ENCODE results near the gene GPRC5A.
"Not testable (repeated sequence)": the region's sequence is repeated elsewhere in the genome, so short reads cannot be mapped to it uniquely, and the experiment has no call there.

The GPRC5A gene

GRCh38 chr12:12891080-12891880, at the start of gene GPRC5A:
TSS of gene GPRC5A (plus strand) at chr12:12891562. CDS start at chr12:12908250, 16,688 bp downstream.
- no peak for DNase-seq

DNA sequence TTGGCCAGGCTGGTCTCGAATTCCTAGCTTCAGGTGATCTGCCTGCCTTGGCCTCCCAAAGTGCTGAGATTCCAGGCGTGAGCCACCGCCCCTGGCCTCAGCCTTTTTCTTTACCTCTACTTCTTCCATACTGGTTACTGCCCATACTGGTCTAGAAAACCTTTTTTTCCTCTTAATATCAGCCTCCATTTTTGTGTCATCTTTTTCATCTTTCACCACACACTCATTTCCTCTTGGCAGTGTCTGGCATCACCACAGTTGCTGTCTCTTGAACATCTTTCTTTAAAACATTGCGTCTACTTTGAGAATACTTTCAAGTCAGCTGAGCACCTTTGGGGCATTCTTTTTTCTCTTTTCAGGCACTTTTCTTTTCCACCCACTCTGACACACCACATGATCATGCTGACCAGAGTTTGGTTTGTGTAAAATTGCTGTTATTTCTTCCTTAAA, 45.5 kb upstream of the GPRC5A start:
- DNase-seq: no peak

DNA sequence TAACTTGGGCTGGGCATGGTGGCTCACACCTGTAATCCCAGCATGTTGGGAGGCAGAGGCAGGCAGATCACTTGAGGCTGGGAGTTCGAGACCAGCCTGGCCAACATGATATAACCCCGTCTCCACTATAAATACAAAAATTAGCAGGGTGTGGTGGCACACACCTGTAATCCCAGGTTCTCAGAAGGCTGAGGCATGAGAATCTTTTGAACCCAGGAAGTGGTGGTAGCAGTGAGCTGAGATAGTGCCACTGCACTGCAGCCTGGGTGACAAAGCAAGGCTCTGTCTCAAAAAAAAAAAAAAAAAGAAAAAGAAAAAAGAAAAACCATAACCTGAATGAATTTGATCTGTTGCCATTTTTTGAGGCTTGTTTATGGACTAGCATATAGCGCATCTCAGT, 44.6 kb upstream of the GPRC5A start:
- not testable (repeated sequence) for DNase-seq

DNA sequence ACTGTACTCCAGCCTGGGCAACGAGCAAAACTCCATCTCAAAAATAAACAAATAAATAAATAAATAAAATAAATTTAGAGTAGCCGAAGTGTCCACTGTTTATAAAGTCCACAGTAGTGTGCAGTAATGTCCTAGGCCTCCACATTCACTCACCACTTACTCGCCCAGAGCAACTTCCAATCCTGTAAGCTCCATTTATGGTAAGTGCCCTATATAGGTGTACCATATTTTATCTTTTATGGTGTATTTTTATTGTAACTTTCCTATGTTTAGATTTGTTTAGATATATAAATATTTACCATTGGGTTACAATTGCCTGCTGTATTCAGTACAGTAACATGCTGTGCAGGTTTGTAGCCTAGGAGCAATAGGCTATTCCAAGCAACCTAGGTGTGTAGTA, 37.9 kb upstream of the GPRC5A start:
- no peak for DNase-seq

DNA sequence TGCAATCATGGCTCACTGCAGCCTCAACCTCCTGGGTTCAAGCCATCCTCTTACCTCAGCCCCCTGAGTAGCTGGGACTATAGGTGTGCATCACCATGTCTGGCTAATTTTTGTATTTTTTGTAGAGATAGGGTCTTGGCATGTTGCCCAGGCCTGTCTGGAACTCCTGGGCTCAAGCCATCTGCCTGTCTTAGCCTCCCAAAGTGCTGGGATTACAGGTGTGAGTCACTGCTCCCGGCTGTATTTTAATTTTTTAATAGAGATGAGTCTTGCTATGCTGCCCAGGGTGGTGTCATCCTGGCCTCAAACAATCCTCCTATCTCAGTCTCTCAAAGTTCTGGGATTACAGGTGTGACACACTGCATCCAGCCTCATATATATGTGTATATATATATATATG, 31.7 kb upstream of the GPRC5A start:
- DNase-seq: no peak

DNA sequence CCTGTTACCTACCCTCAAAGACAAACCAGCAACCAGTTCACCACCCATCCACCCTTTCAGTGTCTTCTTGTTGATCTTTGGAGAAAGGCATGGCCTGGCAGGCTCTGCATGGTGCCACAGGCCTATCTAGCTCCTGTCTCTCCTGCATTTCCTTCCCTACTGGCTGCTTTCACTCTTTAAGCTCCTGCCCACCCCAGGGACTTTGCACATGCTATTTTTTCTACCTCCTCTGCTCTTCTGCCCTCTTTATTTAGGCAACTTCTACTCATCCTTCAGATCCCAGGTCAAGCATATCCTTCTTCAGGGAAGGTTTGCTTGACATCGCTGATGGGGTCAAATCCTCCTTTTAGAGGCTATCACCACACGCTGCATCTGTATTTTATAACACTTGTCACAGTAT, 27.1 kb upstream of the GPRC5A start:
- no peak for DNase-seq

GRCh38 chr12:12868477-12869235, 22.7 kb upstream of the GPRC5A start:
- no peak for DNase-seq

- no peak for DNase-seq
These were observed 20.9 kb upstream of the GPRC5A start for GRCh38 chr12:12870465-12870864.

DNA sequence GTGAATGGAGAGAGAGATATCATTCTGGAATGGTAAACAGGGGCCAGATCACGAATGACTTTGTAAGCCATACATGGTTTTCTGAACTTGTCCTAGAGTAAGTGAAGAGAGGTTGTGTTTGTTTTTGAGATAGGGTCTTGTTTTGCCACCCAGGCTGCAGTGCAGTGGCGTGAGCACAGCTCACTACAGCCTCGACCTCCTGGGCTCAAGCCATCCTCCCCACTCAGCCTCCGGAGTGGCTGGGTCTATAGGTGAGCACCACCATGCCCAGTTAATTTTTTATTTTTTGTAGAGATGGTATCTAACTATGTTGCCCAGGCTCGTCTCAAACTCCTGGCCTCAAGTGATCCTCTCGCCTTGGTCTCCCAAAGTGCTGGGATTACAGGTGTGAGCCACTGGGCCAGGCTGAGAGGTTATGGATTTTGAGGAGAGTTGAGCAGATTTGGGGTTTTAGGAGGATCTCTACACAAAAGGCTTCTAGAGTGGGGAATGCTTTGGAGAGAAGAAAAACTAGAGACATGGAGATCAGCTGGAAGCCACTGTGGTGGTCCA, 19.7 kb upstream of the GPRC5A start:
- no peak for DNase-seq

- DNase-seq: no peak
These were observed 19.0 kb upstream of the GPRC5A start for GRCh38 chr12:12872139-12872933.

GRCh38 chr12:12872934-12873275, 18.5 kb upstream of the GPRC5A start:
- no peak for DNase-seq

DNA sequence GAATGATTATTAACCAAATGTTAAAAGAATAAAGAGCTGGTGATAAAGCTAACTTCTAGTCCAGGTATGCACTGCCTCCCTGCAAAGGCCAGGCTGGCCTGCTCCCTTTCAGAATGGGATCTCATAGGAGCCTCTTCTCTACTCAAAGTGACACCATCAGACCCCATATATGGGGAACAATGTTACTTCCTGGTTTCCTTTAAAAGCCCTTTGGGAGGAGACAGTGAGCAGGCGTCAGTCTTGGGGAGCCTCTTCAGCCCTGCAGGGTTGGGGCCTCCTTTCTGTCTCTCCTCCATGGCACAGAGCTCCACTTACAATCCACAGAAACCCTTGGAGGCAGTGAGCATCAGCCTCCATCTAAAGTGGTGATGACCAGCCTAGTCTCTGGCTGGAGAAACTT, 17.3 kb upstream of the GPRC5A start:
- DNase-seq: no peak

DNA sequence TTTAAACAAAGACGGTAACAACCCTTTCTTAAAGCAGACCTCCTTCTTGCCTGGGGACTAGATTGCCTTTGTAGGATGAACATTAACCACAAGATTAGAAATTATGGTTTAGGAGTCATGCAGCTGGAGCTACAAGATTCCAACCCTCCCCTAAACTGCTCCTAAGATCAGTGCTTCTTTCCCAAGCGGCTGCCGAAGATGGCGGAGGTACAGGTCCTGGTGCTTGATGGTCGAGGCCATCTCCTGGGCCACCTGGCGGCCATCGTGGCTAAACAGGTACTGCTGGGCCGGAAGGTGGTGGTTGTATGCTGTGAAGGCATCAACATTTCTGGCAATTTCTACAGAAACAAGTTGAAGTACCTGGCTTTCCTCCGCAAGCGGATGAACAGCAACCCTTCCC, 16.1 kb upstream of the GPRC5A start:
- not testable (repeated sequence) for DNase-seq

GRCh38 chr12:12877153-12877768, 14.1 kb upstream of the GPRC5A start:
- no peak for DNase-seq

GRCh38 chr12:12877781-12878455, 13.4 kb upstream of the GPRC5A start:
- no peak for DNase-seq

GRCh38 chr12:12880537-12880936, 10.8 kb upstream of the GPRC5A start:
- DNase-seq: no peak

GRCh38 chr12:12881151-12881909, 10.0 kb upstream of the GPRC5A start:
- DNase-seq: no peak

GRCh38 chr12:12882288-12882687, 9.1 kb upstream of the GPRC5A start:
- DNase-seq: no peak

DNA sequence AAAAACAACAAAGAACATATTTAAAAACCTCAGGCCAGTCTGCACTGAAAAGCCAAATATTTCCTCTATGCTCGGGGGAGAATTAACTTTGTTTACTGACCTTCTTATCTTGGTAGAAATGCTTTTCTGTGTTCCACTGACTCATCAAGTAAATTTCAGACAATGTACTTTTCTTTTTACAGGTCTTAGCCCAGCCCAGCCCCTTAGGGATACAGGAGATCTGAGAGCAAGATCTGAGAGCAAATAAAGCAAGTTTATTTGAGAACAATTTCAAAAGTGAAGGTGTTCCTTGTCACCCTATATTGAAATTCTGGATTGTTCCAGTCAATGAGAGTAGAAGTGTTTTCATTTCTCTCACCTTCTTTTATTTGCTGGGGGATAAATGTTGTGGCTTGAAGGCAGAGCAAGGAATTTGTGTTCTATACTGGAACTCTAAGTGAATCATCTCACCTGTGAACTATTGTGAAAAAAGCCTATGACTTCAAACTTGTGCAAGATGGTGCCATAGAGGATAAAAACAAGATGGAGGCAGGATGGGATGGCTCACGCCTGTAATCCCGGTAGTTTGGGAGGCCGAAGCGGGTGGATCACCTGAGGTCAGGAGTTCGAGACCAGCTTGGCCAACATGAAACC, 7.9 kb upstream of the GPRC5A start:
- no peak for DNase-seq

GRCh38 chr12:12885096-12885792, 6.1 kb upstream of the GPRC5A start:
- peak; percentile 9 to 65 for DNase-seq
